ENCODE measurements around the gene SUCLG2. TPM values are rescaled to one million over a fixed set of nuclear protein-coding genes. Genes with fewer than 3 reads are reported as not detected.

The SUCLG2 gene
- total and polyA plus RNA-seq, 10 of the 15 experiments (the other 5 are each of a cell fraction or from before 2014, with no cell fraction given) = 17.8 to 50.9 (median 37.2) TPM

- DNase-seq (ENCODE audit: low read depth, low spot score) (no peak), ATAC-seq (no peak), FAIRE-seq (no peak)
- Histone ChIP-seq H3K4me2 (ENCODE audit: control insufficient read depth, insufficient read depth) (no peak overlapping the region), H3K36me3 (ENCODE audit: control insufficient read depth in 2 of 2, insufficient read depth in 2 of 2, low read length in 1 of 2) (no peaks in the 10 kb centered on the region; a peak in 1 of 4 replicates), H4K20me1 (ENCODE audit: control insufficient read depth, insufficient read depth) (no peaks in the 10 kb centered on the region), H3K4me1 (ENCODE audit: control insufficient read depth, insufficient read depth, low read length) (no peaks in the 10 kb centered on the region), H3K27me3 (replicated peaks in 1 of 2; ENCODE audit: control insufficient read depth in 2 of 2, insufficient read depth in 2 of 2, low read length in 1 of 2) (no peaks in the 10 kb centered on the region), H3K27ac (ENCODE audit: control insufficient read depth, insufficient read depth) (no peak overlapping the region), H3K9me3 (replicated peaks; ENCODE audit: control insufficient read depth, insufficient read depth, low read length) (no peaks in the 10 kb centered on the region), H2AFZ (ENCODE audit: control insufficient read depth, low read depth, low read length) (no peak overlapping the region), H3K79me2 (ENCODE audit: control insufficient read depth, insufficient read depth, low read length) (no peaks in the 10 kb centered on the region), H3K9ac (ENCODE audit: control insufficient read depth, insufficient read depth, low read length) (no peak overlapping the region), H3K4me3 (no peak overlapping the region)
- in situ Hi-C loops (cut with MboI) (no loop called here), intact Hi-C loops (cut with micrococcal nuclease; ENCODE audit: unreplicated experiment) (no loop called here)
- BruUV-seq (replicated peaks) = no TSS peak
- ChIA-PET SMC1A (ENCODE audit: uncharacterized antibody, unreplicated experiment) (no interaction called here), CTCF (interaction anchor here (0.7 kb wide), 1 partner anchor 1139 kb away, joined by 4 read pairs; no protein-coding TSS in a partner anchor), POLR2A (no interaction called here), RAD21 (ENCODE audit: unreplicated experiment) (no interaction called here)
- TF ChIP-seq RCOR1 (conservative IDR thresholded peaks at IDR 0.05; ENCODE audit: low read depth, low read length) = no peak
- TF ChIP-seq NR2F1 (conservative IDR thresholded peaks at IDR 0.05) = no peak
- no peak for TF ChIP-seq MTA2 (IDR thresholded peaks at IDR 0.05; ENCODE audit: low read depth)
- no peak for TF ChIP-seq MLLT1 (IDR thresholded peaks at IDR 0.05)
- no peak for TF ChIP-seq SRF (IDR thresholded peaks at IDR 0.05; ENCODE audit: low read depth in 2 of 2, low read length in 2 of 2)
- no peak for TF ChIP-seq CREM (IDR thresholded peaks at IDR 0.05; ENCODE audit: low read depth)
- TF ChIP-seq EGR1 (IDR thresholded peaks at IDR 0.05; ENCODE audit: borderline replicate concordance in 1 of 2, low read depth in 2 of 2, low read length in 2 of 2) = no peak
- TF ChIP-seq E2F4 (IDR thresholded peaks at IDR 0.05; ENCODE audit: low read depth, low read length) = no peak
- TF ChIP-seq ESRRA (IDR thresholded peaks at IDR 0.05; ENCODE audit: low read length) = no peak
- TF ChIP-seq HDAC6 (IDR thresholded peaks at IDR 0.05; ENCODE audit: unreplicated experiment) = no peak
- TF ChIP-seq SUZ12 (IDR thresholded peaks at IDR 0.05; ENCODE audit: unreplicated experiment) = no peak
- TF ChIP-seq ETV6 (conservative IDR thresholded peaks at IDR 0.05 in 1 of 2, IDR thresholded peaks at IDR 0.05 in 1 of 2; ENCODE audit: borderline replicate concordance in 1 of 2, low read depth in 1 of 2) = no peak
- TF ChIP-seq CHD1 (IDR thresholded peaks at IDR 0.05; ENCODE audit: low read depth, low read length) = no peak
- TF ChIP-seq POLR2A (IDR thresholded peaks at IDR 0.05; ENCODE audit: low read depth, low read length) = no peak
- TF ChIP-seq DPF2 (IDR thresholded peaks at IDR 0.05) = no peak
- no peak for TF ChIP-seq NFXL1 (IDR thresholded peaks at IDR 0.05; ENCODE audit: borderline replicate concordance)
- no peak for TF ChIP-seq ZNF274 (IDR thresholded peaks at IDR 0.05; ENCODE audit: insufficient read depth, insufficient read length)
- 97% methylated on average over 5 of the region's 5 CpGs for WGBS (ENCODE audit: insufficient coverage, insufficient replicate concordance, low lambda C conversion rate, missing lambda C conversion rate)
Measured at GRCh38 chr3:67437789-67438188, 216.6 kb downstream of the SUCLG2 start.
